ENCODE results near the gene LYST. TPM values are rescaled to one million over a fixed set of nuclear protein-coding genes. Genes with fewer than 3 reads are reported as not detected.

The LYST gene
- total RNA-seq, 1 donor from 2014 or later: 52.1 TPM

DNA sequence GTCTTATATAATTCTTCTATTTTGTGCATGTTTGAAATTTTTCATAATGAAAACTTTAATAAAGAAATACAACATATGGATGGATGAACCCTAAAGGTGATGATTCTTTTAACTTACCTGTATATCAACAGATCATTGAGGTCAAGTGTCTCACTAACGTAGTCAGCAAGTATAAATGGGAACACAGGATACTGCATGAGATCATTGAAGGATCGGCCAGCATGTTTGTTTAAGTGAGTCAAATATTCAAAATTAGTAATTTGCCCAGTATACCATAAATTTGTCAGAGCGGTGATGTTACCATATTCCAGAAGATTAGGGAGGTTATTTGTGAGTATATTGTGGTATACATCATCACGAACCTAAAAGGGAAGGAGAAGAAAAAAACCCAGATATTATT, 146.2 kb downstream of the LYST start:
- Histone ChIP-seq H3K36me3 (peaks cover 0 to 57% of the 10 kb centered on the region in 2 donors), H3K9me3 (no peaks in the 10 kb centered on the region), H3K4me3 (no peak overlapping the region), H3K4me1 (no peaks in the 10 kb centered on the region), H3K27me3 (no peaks in the 10 kb centered on the region), H3K27ac (no peak overlapping the region)
- intact Hi-C loops (cut with DNase I): no loop called here
- no peak for DNase-seq (ENCODE audit: extremely low spot score in 2 of 2)
- TF ChIP-seq POLR2A (IDR thresholded peaks at IDR 0.05) (no peak), POLR2AphosphoS5 (IDR thresholded peaks at IDR 0.05; ENCODE audit: insufficient read depth in 1 of 2, low read depth in 1 of 2) (no peak)
- TF ChIP-seq, protein P1, sequence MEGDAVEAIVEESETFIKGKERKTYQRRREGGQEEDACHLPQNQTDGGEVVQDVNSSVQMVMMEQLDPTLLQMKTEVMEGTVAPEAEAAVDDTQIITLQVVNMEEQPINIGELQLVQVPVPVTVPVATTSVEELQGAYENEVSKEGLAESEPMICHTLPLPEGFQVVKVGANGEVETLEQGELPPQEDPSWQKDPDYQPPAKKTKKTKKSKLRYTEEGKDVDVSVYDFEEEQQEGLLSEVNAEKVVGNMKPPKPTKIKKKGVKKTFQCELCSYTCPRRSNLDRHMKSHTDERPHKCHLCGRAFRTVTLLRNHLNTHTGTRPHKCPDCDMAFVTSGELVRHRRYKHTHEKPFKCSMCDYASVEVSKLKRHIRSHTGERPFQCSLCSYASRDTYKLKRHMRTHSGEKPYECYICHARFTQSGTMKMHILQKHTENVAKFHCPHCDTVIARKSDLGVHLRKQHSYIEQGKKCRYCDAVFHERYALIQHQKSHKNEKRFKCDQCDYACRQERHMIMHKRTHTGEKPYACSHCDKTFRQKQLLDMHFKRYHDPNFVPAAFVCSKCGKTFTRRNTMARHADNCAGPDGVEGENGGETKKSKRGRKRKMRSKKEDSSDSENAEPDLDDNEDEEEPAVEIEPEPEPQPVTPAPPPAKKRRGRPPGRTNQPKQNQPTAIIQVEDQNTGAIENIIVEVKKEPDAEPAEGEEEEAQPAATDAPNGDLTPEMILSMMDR (IDR thresholded peaks at IDR 0.05): no peak

DNA sequence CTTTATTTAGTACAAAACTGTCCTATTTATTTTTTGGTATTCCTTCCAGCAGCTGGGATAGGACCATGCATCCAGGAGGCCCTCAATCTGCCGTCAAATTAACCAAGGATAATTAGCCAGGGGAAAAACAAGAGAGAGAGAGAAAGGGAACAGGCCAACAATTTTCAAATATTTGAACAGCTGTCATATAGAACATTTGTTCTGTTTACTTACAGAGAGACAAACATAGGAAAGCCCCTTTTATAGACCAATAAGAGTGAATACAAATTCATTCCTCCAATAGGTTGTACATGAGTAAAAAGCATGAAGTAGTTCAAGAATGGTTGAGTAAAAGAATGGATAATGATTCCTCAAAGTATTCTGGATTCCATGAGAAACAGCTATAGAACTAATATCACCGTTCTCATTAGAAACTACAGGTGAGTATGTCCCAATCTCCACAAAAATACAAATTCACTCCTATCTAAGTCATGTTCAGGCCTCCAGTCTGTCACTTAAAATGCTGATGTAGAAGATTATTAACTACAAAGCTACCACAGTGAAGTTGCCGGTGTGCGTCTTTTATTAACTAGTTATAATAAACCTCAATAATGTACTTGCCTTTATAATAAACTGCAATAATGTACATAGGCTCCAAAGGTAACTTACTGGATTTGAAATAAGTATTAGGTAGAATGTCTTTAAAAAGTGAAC, 152.4 kb downstream of the LYST start:
- no peaks in the 10 kb centered on the region for H3K27me3 ChIP-seq
- H3K9me3 ChIP-seq: no peaks in the 10 kb centered on the region
- peaks cover 0 to 32% of the 10 kb centered on the region in 2 donors for H3K36me3 ChIP-seq
- H3K4me1 ChIP-seq: no peaks in the 10 kb centered on the region
- intact Hi-C loops (cut with DNase I): no loop called here
- H3K27ac ChIP-seq: no peak overlapping the region
- DNase-seq (ENCODE audit: extremely low spot score in 2 of 2): no peak
- no peak overlapping the region for H3K4me3 ChIP-seq
- no peak for TF ChIP-seq POLR2AphosphoS5 (IDR thresholded peaks at IDR 0.05; ENCODE audit: insufficient read depth in 1 of 2, low read depth in 1 of 2)
- TF ChIP-seq, protein P1 (IDR thresholded peaks at IDR 0.05): no peak
- no peak for TF ChIP-seq POLR2A (IDR thresholded peaks at IDR 0.05)

DNA sequence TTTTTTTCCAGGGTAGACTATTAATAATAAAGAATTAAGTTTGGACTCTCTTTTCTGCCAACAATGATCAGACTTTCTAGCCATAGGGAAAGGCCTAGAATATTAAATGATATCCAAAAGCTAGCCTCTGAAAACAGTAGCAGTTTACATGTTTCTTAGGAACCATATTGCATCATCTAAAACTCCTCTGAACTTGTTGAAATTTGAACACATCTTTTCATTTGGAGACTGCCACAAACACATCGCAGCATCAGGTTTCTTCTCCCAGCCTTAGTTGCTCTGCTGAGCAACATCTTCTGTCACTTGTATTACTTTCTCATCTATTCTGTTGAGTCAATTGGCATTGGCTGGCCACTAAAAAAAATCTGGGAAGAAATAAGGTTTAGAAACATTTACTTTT, 153.9 kb downstream of the LYST start:
- intact Hi-C loops (cut with DNase I): no loop called here
- Histone ChIP-seq H3K4me1 (no peaks in the 10 kb centered on the region), H3K36me3 (peaks cover 0 to 26% of the 10 kb centered on the region in 2 donors), H3K27me3 (no peaks in the 10 kb centered on the region), H3K9me3 (no peaks in the 10 kb centered on the region), H3K27ac (no peak overlapping the region), H3K4me3 (no peak overlapping the region)
- TF ChIP-seq POLR2A (IDR thresholded peaks at IDR 0.05): no peak
- TF ChIP-seq, protein P1 (IDR thresholded peaks at IDR 0.05): no peak
- no peak for DNase-seq (ENCODE audit: extremely low spot score in 2 of 2)

DNA sequence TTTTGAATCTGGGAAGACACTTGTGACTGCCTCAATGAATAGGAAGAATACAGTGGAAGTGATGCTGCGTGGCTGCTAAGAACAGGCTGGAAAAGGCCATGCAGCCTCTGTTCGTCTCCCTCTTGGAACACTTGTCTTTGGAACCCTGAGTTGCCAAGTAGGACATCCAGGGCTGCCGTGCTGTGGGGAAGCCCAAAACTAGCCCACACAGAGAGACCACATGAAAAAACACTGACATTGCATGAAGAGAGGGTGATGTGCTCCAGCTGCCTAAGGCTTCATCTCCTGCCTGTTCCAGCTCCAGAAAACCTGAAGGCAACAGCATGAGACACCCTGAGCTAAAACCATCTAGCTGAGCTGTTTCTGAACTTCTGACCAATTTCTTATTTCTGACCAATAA, 156.0 kb downstream of the LYST start:
- no peaks in the 10 kb centered on the region for H3K4me1 ChIP-seq
- no peak for TF ChIP-seq POLR2A (IDR thresholded peaks at IDR 0.05)
- TF ChIP-seq, protein P1 (IDR thresholded peaks at IDR 0.05): no peak
- no peaks in the 10 kb centered on the region for H3K9me3 ChIP-seq
- intact Hi-C loops (cut with DNase I): no loop called here
- no peak overlapping the region for H3K27ac ChIP-seq
- H3K27me3 ChIP-seq: no peaks in the 10 kb centered on the region
- DNase-seq (ENCODE audit: extremely low spot score in 2 of 2): no peak
- no peak overlapping the region for H3K4me3 ChIP-seq
- H3K36me3 ChIP-seq: peaks cover 0 to 27% of the 10 kb centered on the region in 2 donors

DNA sequence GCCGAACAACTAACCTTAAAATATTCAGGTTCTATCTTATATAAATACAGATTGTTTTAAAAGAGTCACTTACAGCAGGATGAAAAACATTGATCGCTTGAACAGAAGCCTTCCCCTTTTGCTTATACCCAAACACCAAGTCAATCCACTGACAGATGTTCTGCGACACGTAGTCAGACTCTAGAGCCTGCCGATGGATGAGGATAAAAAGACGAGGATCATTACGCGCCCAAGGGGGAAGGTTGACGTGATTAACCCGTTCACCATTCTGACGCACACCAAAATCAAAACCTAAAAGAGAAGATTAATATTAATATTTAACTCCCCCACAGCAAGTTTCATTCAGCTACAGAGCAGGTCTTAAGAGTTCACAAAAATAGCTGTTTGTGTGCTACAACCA, 157.7 kb downstream of the LYST start:
- intact Hi-C loops (cut with DNase I): no loop called here
- Histone ChIP-seq H3K9me3 (no peaks in the 10 kb centered on the region), H3K27ac (no peak overlapping the region), H3K4me3 (no peak overlapping the region), H3K4me1 (no peaks in the 10 kb centered on the region), H3K27me3 (no peaks in the 10 kb centered on the region), H3K36me3 (peaks cover 0 to 35% of the 10 kb centered on the region in 2 donors)
- DNase-seq (ENCODE audit: extremely low spot score in 2 of 2): no peak
- no peak for TF ChIP-seq POLR2A (IDR thresholded peaks at IDR 0.05)
- TF ChIP-seq, protein P1 (IDR thresholded peaks at IDR 0.05): no peak
- TF ChIP-seq POLR2AphosphoS5 (IDR thresholded peaks at IDR 0.05; ENCODE audit: insufficient read depth in 1 of 2, low read depth in 1 of 2): no peak
